Urinary bladder (tissue), 4 donors: ENCODE data around the gene PKD2. TPM values are rescaled to one million over a fixed set of nuclear protein-coding genes. Genes with fewer than 3 reads are reported as not detected.
"Not testable (repeated sequence)": the region's sequence is repeated elsewhere in the genome, so short reads cannot be mapped to it uniquely, and the experiment has no call there.

Source experiments
- DNase-seq: peaks from one replicate; pipeline ENCODE4 v3.0.0-alpha.2; 2015; ENCODE audit errors: extremely low spot score
- H3K27ac ChIP-seq: one replicate; pipeline ENCODE4 v1.5.1; 2013; ENCODE audit warnings: low read depth, mild to moderate bottlenecking, moderate library complexity
- H3K36me3 ChIP-seq: one replicate; pipeline ENCODE4 v1.6.1; 2013; ENCODE audit warnings: mild to moderate bottlenecking, moderate library complexity; ENCODE audit not compliant: insufficient read depth
- H3K4me1 ChIP-seq: one replicate; pipeline ENCODE4 v1.6.1; 2013; ENCODE audit warnings: mild to moderate bottlenecking, moderate library complexity; ENCODE audit not compliant: insufficient read depth
- H3K4me3 ChIP-seq: one replicate; pipeline ENCODE4 v1.5.1; 2013; ENCODE audit warnings: low read depth, low read length
- WGBS: extraction: QIAGEN DNeasy Blood & Tissue Kit; methylation state at CpG from one replicate; pipeline ENCODE4 v1.1.7; 2013; 5-methylcytosine and 5-hydroxymethylcytosine counted together
- polyA plus RNA-seq: library from polyadenylated mRNA; stranded (reverse); fragments of 200-250 nt; gene quantifications from one replicate; pipeline ENCODE4 v1.2.3, GENCODE V29; 2013
- small RNA-seq: library from RNA; depleted of rRNA; stranded (forward); fragments of <200 nt; gene quantifications from one replicate; pipeline ENCODE3, GENCODE V24; 2014
- total RNA-seq: library from RNA; depleted of rRNA; stranded (reverse); fragments of >200 nt; gene quantifications from one replicate; pipeline ENCODE4 v1.2.3, GENCODE V29; 2014
- donor health status: healthy with polysubstance abuse.
- donor health status: healthy.

PKD2 gene
- total and polyA plus RNA-seq, 2 donors: 33.4 to 101 TPM

- H3K4me3 ChIP-seq, H3K36me3 ChIP-seq, H3K27ac ChIP-seq, H3K4me1 ChIP-seq, DNase-seq: not testable (repeated sequence)
- WGBS: 90% methylated on average over 7 of the region's 7 CpGs
These were observed 100.7 kb downstream of the PKD2 start for GRCh38 chr4:88108108-88108465.

GRCh38 chr4:88108747-88109122 is 101.3 kb downstream of the PKD2 start:
- Histone ChIP-seq H3K4me3 (no peak overlapping the region), H3K4me1 (no peaks in the 10 kb centered on the region), H3K27ac (no peak overlapping the region), H3K36me3 (no peaks in the 10 kb centered on the region)
- 96% methylated on average over 5 of the region's 5 CpGs for WGBS
- DNase-seq: no peak

DNA sequence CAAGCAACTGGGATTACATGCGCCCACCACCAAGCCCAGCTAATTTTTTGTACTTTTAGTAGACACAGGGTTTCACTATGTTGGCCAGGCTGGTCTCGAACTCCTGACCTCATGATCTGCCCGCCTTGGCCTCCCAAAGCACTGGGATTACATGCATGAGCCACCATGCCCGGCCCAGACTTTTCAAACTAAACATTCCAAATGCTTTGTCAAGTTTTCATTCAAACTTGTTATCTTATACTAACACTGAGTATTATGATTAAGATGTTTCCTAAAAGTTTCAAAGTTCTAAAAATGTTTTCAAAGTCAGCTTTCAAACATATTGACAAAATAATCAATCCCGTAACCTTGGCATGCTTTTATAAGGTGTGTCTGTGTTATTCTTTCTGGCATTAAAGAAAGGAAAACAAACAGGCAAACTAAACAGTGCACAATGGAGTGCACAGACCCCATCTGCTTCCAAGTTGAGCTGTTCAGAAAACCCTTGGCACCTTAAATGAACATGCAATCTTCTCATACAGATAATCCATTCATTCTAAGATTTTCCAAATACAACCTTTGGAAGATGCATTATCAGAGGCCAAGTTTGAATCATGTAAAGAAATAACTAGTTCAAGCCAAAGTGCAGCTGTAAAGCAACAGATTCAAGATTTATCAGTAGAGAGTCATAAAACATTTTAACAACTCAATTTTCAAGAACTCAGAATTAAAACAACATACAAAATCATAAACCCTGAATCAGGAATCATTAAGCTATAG is 101.9 kb downstream of the PKD2 start:
- 71% methylated on average over 5 of the region's 5 CpGs for WGBS
- Histone ChIP-seq H3K4me3 (no peak overlapping the region), H3K27ac (no peak overlapping the region), H3K36me3 (no peaks in the 10 kb centered on the region), H3K4me1 (no peaks in the 10 kb centered on the region)
- DNase-seq: no peak

- Histone ChIP-seq H3K36me3 (no peaks in the 10 kb centered on the region), H3K4me1 (no peaks in the 10 kb centered on the region), H3K27ac (no peak overlapping the region), H3K4me3 (no peak overlapping the region)
- 84% methylated on average over 2 of the region's 2 CpGs for WGBS
- DNase-seq: no peak
These were observed 103.4 kb downstream of the PKD2 start for GRCh38 chr4:88110826-88111225.

GRCh38 chr4:88112856-88113255 is 105.4 kb downstream of the PKD2 start:
- Histone ChIP-seq H3K27ac (no peak overlapping the region), H3K4me3 (no peak overlapping the region), H3K4me1 (no peaks in the 10 kb centered on the region), H3K36me3 (no peaks in the 10 kb centered on the region)
- WGBS: 97% methylated on average over 5 of the region's 5 CpGs
- no peak for DNase-seq

DNA sequence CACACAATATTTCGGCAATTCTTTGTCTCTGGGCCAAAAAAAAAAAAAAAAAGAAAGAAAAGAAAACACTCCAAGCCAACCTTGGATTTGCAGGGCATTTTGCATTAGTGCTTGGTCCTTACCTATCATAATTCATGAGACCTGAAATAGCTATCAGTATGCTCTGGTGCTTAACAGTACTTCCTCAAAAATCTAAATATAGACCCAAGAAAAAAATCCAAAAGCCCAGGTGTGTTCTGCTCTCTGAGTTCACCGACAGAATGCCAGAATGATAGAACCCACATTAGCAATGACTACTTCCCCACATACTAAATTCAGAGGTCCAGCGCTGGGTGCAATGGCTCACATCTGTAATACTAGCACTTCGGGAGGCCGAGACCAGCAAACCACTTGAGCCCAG is 108.2 kb downstream of the PKD2 start:
- H3K4me1 ChIP-seq: no peaks in the 10 kb centered on the region
- WGBS: 89% methylated on average over 5 of the region's 5 CpGs
- H3K27ac ChIP-seq: no peak overlapping the region
- H3K36me3 ChIP-seq: no peaks in the 10 kb centered on the region
- no peak for DNase-seq
- H3K4me3 ChIP-seq: no peak overlapping the region

- H3K4me3 ChIP-seq: no peak overlapping the region
- no peaks in the 10 kb centered on the region for H3K4me1 ChIP-seq
- no peak for DNase-seq
- H3K36me3 ChIP-seq: no peaks in the 10 kb centered on the region
- H3K27ac ChIP-seq: no peak overlapping the region
- 93% methylated on average over 2 of the region's 2 CpGs for WGBS
These were observed 112.5 kb downstream of the PKD2 start for GRCh38 chr4:88119943-88120342.

DNA sequence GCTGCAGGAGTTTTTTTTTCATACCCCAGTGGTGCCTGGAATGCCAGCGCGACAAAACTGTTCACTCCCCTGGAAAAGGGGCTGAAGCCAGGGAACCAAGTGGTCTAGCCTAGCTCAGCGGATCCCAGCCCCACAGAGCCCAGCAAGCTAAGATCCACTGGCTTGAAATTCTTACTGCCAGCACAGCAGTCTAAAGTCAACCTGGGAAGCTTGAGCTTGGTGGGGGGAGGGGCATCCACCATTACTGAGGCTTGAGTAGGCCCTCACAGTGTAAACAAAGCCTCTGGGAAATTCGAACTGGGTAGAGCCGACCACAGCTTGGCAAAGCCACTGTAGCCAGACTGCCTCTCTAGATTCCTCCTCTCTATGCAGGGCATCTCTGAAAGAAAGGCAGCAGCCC is 114.8 kb downstream of the PKD2 start:
- 76% methylated on average over 5 of the region's 5 CpGs for WGBS
- not testable (repeated sequence) for H3K4me1 ChIP-seq, H3K27ac ChIP-seq, H3K4me3 ChIP-seq, DNase-seq, H3K36me3 ChIP-seq

Small RNAs within 50 kb of the gene (small RNA-seq; reads per million reads assigned to genes)
- not detected for gene RNU1-36P

Other genes starting within 250 kb of the PKD2 start
- not detected for gene IBSP, start 208.1 kb upstream of the PKD2 start, total RNA-seq
- not detected for gene IBSP, start 208.1 kb upstream of the PKD2 start, polyA plus RNA-seq
- not detected for gene MEPE, start 174.7 kb upstream of the PKD2 start, total RNA-seq
- not detected for gene MEPE, start 174.7 kb upstream of the PKD2 start, polyA plus RNA-seq
- gene SPP1, start 31.9 kb upstream of the PKD2 start, total RNA-seq: 76.1 TPM
- 20.6 TPM for gene SPP1, start 31.9 kb upstream of the PKD2 start, polyA plus RNA-seq
- 22.9 TPM for gene ABCG2, start 151.0 kb downstream of the PKD2 start, total RNA-seq
- 3.7 TPM for gene ABCG2, start 151.0 kb downstream of the PKD2 start, polyA plus RNA-seq